Activated CD4-positive, alpha-beta T cell treated with anti-CD3 and anti-CD28 coated beads for 36 hours (primary cell): ENCODE data around the gene PIP4K2A. TPM values are rescaled to one million over a fixed set of nuclear protein-coding genes. Genes with fewer than 3 reads are reported as not detected.
"Not testable (repeated sequence)": the region's sequence is repeated elsewhere in the genome, so short reads cannot be mapped to it uniquely, and the experiment has no call there.

ENCODE experiments used
- ATAC-seq: fragments of 200-7000 bp; cut with Tn5 transposase; one replicate; pipeline ENCODE4 v1.10.0; 2021; ENCODE audit warnings: mild to moderate bottlenecking, moderate library complexity
- CTCF ChIA-PET: fragments of 350-600 bp; sonication (Branson Sonifier 250); formaldehyde crosslinking; loops from one replicate; lab custom pipeline; 2021; ENCODE audit warnings: antibody characterized with exemption; lab: Charles Lee
- POLR2A ChIA-PET: fragments of 350-600 bp; sonication (Branson Sonifier 250); formaldehyde crosslinking; loops from one replicate; lab custom pipeline; 2021; ENCODE audit warnings: antibody characterized with exemption, inconsistent platforms; lab: Charles Lee
- DNase-seq: peaks from one replicate; pipeline ENCODE4 v3.0.0-alpha.2; 2020
- H3K27ac Mint-ChIP-seq: one replicate; pipeline ENCODE4 v1.8.0; 2021; ENCODE audit warnings: mixed read lengths
- H3K27me3 Mint-ChIP-seq: one replicate; pipeline ENCODE4 v1.8.0; 2021; ENCODE audit warnings: mixed read lengths
- H3K36me3 Mint-ChIP-seq: one replicate; pipeline ENCODE4 v1.8.0; 2021; ENCODE audit warnings: low read depth, mixed read lengths
- H3K4me1 Mint-ChIP-seq: one replicate; pipeline ENCODE4 v1.8.0; 2021; ENCODE audit warnings: mixed read lengths
- H3K4me3 Mint-ChIP-seq: one replicate; pipeline ENCODE4 v1.8.0; 2021; ENCODE audit warnings: mild to moderate bottlenecking, moderate library complexity, mixed read lengths
- H3K9me3 Mint-ChIP-seq: one replicate; pipeline ENCODE4 v1.8.0; 2021; ENCODE audit warnings: low read depth, mixed read lengths
- intact Hi-C, 2 experiments: fragments of 100-400 bp; cut with DNase I in 1 of 2; cut with micrococcal nuclease in 1 of 2; formaldehyde crosslinking; loops; one replicate each; pipeline versions ENCODE4 v1.14.2 to v1.15.1; 2022 to 2024; cut with DNase I, micrococcal nuclease
- total RNA-seq, 2 experiments: library from RNA; stranded (reverse); gene quantifications; one replicate each; pipeline ENCODE4 v1.2.3, GENCODE V29; 2021

PIP4K2A gene
- total RNA-seq, 2 experiments from 2014 or later: 105 to 108 TPM

DNA sequence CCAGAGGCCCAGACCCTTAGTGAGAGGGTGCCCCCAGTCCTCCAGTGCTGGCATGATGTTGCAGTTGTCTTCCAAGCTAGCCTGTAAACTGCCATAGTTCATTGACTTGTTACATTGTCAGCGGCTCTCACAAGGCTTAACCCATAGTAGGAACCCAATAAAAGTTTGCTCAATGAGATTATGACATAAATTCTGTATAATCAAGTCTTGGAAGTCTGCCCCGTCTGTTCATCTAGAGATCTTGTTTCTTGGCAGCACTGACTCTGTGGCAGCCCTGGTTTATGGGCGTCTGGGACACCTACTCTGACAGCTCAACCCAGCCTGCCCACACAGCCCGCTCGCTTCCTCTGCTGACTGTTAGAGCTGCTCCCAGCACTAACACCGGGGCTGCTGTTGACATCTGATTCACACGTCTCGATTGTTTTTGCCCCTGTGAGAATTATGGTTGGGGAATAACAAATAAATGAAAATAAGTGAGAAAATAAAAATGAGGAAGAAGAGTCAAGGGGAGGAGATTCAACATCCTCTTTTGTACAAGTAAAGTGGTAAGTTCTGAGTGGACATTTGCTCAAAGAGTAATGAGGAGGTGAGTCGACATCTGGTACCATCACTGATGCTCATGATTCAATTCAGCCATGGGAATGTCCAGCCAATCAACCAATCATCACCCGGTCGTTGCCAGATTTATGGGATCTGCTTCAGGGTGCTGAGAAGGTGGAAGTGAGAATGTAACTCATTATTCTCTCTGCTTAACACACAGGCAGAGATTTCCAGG is 208.3 kb downstream of the PIP4K2A start:
- no peak overlapping the region for H3K4me3 Mint-ChIP-seq
- ATAC-seq (peak; percentile 99), DNase-seq (peak; percentile 75)
- H3K9me3 Mint-ChIP-seq: peaks cover 8% of the 10 kb centered on the region
- H3K4me1 Mint-ChIP-seq: peaks cover 10% of the 10 kb centered on the region
- ChIA-PET POLR2A (no interaction called here), CTCF (no interaction called here)
- H3K27ac Mint-ChIP-seq: no peak overlapping the region
- H3K27me3 Mint-ChIP-seq: peaks cover 9% of the 10 kb centered on the region
- intact Hi-C loops: no loop called here
- peaks cover 8% of the 10 kb centered on the region for H3K36me3 Mint-ChIP-seq

- ATAC-seq (no peak), DNase-seq (no peak)
- CTCF ChIA-PET: interaction anchor here (0.8 kb wide), 1 partner anchor 502 kb away, joined by 3 read pairs; no protein-coding TSS in a partner anchor
- Mint-ChIP-seq H3K27ac (no peak overlapping the region), H3K27me3 (peaks cover 8% of the 10 kb centered on the region), H3K9me3 (peaks cover 4% of the 10 kb centered on the region), H3K4me1 (peaks cover 10% of the 10 kb centered on the region), H3K4me3 (no peak overlapping the region), H3K36me3 (peaks cover 5% of the 10 kb centered on the region)
- intact Hi-C loops: no loop called here
- POLR2A ChIA-PET: no interaction called here
Observed at GRCh38 chr10:22504766-22505165, 209.6 kb downstream of the PIP4K2A start.

GRCh38 chr10:22503315-22504088 is 210.9 kb downstream of the PIP4K2A start:
- H3K27me3 Mint-ChIP-seq: peaks cover 9% of the 10 kb centered on the region
- H3K4me1 Mint-ChIP-seq: peaks cover 10% of the 10 kb centered on the region
- DNase-seq (no peak), ATAC-seq (no peak)
- no peak overlapping the region for H3K4me3 Mint-ChIP-seq
- no peak overlapping the region for H3K27ac Mint-ChIP-seq
- intact Hi-C loops: no loop called here
- peaks cover under 1% of the 10 kb centered on the region for H3K36me3 Mint-ChIP-seq
- CTCF ChIA-PET: interaction anchor here (1.1 kb wide), 1 partner anchor 11 kb away, joined by 3 read pairs; no protein-coding TSS in a partner anchor
- POLR2A ChIA-PET: no interaction called here
- peaks cover 3% of the 10 kb centered on the region for H3K9me3 Mint-ChIP-seq

- intact Hi-C loops: no loop called here
- Mint-ChIP-seq H3K27me3 (peaks cover 6% of the 10 kb centered on the region), H3K27ac (no peak overlapping the region), H3K4me1 (peaks cover 7% of the 10 kb centered on the region), H3K36me3 (no peaks in the 10 kb centered on the region), H3K9me3 (no peaks in the 10 kb centered on the region), H3K4me3 (no peak overlapping the region)
- ATAC-seq (no peak), DNase-seq (no peak)
- ChIA-PET POLR2A (no interaction called here), CTCF (no interaction called here)
Observed at GRCh38 chr10:22501863-22502262, 212.5 kb downstream of the PIP4K2A start.

DNA sequence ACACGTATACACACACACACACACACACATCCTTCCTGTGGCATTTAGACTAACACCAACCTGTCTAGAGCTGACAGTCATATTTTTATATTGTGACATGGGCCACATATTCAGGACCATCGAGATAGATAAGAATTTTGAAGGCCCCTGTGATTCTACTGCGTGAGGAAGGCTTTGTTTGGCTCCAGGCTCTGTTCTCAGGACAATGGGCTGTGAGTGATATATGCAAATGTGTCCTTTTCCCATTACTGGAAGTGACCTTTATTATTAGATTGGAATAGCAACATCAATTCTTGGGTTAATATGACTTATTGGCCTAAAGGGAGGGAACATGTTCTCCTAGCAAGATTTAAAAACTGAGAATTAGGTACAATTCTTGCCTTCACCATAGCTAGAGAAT is 213.0 kb downstream of the PIP4K2A start:
- intact Hi-C loops: no loop called here
- ChIA-PET CTCF (no interaction called here), POLR2A (no interaction called here)
- no peak for ATAC-seq
- Mint-ChIP-seq H3K4me3 (no peak overlapping the region), H3K36me3 (no peaks in the 10 kb centered on the region), H3K9me3 (no peaks in the 10 kb centered on the region), H3K27ac (no peak overlapping the region), H3K27me3 (peaks cover 6% of the 10 kb centered on the region), H3K4me1 (peaks cover 4% of the 10 kb centered on the region)
- DNase-seq: no peak

GRCh38 chr10:22500656-22501340 is 213.6 kb downstream of the PIP4K2A start:
- intact Hi-C loops: no loop called here
- Mint-ChIP-seq H3K4me3 (no peak overlapping the region), H3K9me3 (no peaks in the 10 kb centered on the region), H3K27me3 (peaks cover 6% of the 10 kb centered on the region), H3K27ac (no peak overlapping the region), H3K4me1 (no peaks in the 10 kb centered on the region), H3K36me3 (no peaks in the 10 kb centered on the region)
- DNase-seq (no peak), ATAC-seq (no peak)
- ChIA-PET CTCF (no interaction called here), POLR2A (no interaction called here)

DNA sequence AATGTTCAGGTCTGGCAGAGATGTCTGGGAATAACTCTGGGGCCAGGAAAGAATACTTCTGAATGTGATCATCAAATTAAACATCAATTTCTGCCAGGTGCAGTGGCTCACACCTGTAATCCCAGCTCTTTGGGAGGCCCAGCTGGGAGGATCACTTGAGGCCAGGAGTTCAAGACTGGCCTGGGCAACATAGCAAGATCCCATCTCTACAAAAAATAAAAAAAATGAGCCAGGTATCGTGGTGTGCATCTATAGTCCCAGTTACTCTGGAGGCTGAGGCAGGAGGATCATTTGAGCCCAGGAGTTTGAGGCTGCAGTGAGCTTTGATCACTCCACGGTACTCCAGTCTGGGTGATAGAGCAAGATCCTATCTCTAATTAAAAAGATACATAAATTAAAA is 214.4 kb downstream of the PIP4K2A start:
- H3K9me3 Mint-ChIP-seq, DNase-seq, H3K4me3 Mint-ChIP-seq, intact Hi-C loops, ATAC-seq, H3K27me3 Mint-ChIP-seq, H3K27ac Mint-ChIP-seq, H3K4me1 Mint-ChIP-seq, CTCF ChIA-PET, H3K36me3 Mint-ChIP-seq: not testable (repeated sequence)
- POLR2A ChIA-PET: interaction anchor here (0.7 kb wide), 2 partner anchors 398 to 564 kb away, joined by 3 to 4 read pairs; no protein-coding TSS in a partner anchor

DNA sequence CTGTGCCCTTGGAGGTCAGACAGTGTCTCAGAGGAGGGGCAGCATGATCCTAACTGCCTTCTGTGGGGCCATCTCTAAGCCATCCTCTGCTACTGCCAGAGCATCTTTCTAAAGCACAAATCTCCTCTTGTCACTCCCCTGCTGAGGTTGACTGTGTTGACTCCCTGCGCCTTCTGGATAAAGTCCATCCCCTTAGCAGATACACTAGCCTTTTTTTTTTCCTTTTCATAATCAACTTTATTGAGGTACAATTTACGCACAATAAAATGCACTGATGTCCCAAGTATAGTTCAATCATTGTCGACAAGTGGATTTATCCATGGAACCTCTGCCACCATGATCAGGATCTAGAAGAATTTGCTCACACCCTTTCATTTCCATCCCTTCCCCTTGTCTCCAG is 219.0 kb downstream of the PIP4K2A start:
- Mint-ChIP-seq H3K27ac (no peak overlapping the region), H3K4me3 (no peak overlapping the region), H3K27me3 (peaks cover 3% of the 10 kb centered on the region), H3K36me3 (no peaks in the 10 kb centered on the region), H3K4me1 (peaks cover 15% of the 10 kb centered on the region), H3K9me3 (no peaks in the 10 kb centered on the region)
- DNase-seq (no peak), ATAC-seq (no peak)
- CTCF ChIA-PET: no interaction called here
- POLR2A ChIA-PET: no interaction called here
- intact Hi-C loops: no loop called here

GRCh38 chr10:22494007-22494406 is 220.4 kb downstream of the PIP4K2A start:
- Mint-ChIP-seq H3K4me1 (peaks cover 15% of the 10 kb centered on the region), H3K4me3 (no peak overlapping the region), H3K9me3 (no peaks in the 10 kb centered on the region), H3K27me3 (no peaks in the 10 kb centered on the region), H3K36me3 (no peaks in the 10 kb centered on the region), H3K27ac (no peak overlapping the region)
- no peak for ATAC-seq
- CTCF ChIA-PET: no interaction called here
- DNase-seq: no peak
- intact Hi-C loops: no loop called here
- POLR2A ChIA-PET: no interaction called here

- ChIA-PET POLR2A (no interaction called here), CTCF (interaction anchor here (0.7 to 0.9 kb wide), 2 partner anchors 11 to 23 kb away, joined by 3 read pairs; no protein-coding TSS in a partner anchor)
- peaks cover 15% of the 10 kb centered on the region for H3K4me1 Mint-ChIP-seq
- H3K9me3 Mint-ChIP-seq: no peaks in the 10 kb centered on the region
- no peak overlapping the region for H3K27ac Mint-ChIP-seq
- DNase-seq (peak; percentile 47), ATAC-seq (peak; percentile 82)
- intact Hi-C loops: no loop called here
- no peaks in the 10 kb centered on the region for H3K36me3 Mint-ChIP-seq
- H3K4me3 Mint-ChIP-seq: no peak overlapping the region
- H3K27me3 Mint-ChIP-seq: no peaks in the 10 kb centered on the region
Observed at GRCh38 chr10:22491931-22492615, 222.3 kb downstream of the PIP4K2A start.

DNA sequence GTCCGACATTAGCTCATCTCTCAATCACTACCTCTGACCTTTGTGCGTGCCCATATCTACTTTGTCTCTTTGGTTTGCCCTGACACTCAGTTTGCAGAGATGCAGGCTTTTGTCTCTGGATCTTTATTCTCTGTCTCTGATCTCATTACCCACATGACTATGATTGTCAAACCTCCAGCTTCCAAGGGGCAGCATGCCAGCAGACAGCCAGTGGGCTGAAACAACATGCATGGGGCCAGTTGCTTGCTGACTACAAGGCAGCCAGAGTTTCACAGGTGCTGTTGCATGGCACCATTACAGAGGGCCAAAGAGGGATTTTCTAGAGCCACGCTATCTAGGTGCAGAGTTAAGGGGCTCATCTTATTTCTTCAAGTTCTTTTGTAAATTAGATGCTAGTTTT is 222.9 kb downstream of the PIP4K2A start:
- Mint-ChIP-seq H3K36me3 (no peaks in the 10 kb centered on the region), H3K4me1 (peaks cover 15% of the 10 kb centered on the region), H3K4me3 (no peak overlapping the region), H3K27me3 (peaks cover under 1% of the 10 kb centered on the region), H3K27ac (no peak overlapping the region), H3K9me3 (no peaks in the 10 kb centered on the region)
- CTCF ChIA-PET: interaction anchor here (0.9 to 1.2 kb wide), 2 partner anchors 12 to 61 kb away, joined by 3 read pairs; no protein-coding TSS in a partner anchor
- ATAC-seq (no peak), DNase-seq (no peak)
- POLR2A ChIA-PET: no interaction called here
- intact Hi-C loops: no loop called here
